ENCODE measurements around the gene B4GALT1.

DNA sequence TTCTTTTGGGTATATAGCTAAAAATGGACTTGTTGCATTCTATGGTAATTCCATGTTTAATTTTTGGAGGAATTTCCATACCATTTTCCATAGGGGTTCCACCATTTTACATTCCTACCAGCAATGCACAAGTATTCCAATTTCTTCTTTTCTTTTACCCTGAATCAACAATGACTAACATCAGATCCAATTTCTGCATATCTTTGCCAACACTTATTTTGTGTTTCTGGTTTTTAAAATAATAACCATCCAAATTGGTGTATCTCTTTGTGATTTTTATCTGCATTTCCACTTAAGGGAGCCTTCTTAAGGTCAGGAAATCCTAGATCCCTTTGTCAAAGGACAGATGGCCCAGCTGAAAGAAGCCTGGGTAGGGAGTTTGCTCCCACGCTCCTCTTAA is 61.2 kb downstream of the B4GALT1 start:
- no peak for TF ChIP-seq POLR2A (IDR thresholded peaks at IDR 0.05)
- TF ChIP-seq, protein P1, sequence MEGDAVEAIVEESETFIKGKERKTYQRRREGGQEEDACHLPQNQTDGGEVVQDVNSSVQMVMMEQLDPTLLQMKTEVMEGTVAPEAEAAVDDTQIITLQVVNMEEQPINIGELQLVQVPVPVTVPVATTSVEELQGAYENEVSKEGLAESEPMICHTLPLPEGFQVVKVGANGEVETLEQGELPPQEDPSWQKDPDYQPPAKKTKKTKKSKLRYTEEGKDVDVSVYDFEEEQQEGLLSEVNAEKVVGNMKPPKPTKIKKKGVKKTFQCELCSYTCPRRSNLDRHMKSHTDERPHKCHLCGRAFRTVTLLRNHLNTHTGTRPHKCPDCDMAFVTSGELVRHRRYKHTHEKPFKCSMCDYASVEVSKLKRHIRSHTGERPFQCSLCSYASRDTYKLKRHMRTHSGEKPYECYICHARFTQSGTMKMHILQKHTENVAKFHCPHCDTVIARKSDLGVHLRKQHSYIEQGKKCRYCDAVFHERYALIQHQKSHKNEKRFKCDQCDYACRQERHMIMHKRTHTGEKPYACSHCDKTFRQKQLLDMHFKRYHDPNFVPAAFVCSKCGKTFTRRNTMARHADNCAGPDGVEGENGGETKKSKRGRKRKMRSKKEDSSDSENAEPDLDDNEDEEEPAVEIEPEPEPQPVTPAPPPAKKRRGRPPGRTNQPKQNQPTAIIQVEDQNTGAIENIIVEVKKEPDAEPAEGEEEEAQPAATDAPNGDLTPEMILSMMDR (IDR thresholded peaks at IDR 0.05), result no peak

Data from uterus (tissue), 2 donors.